Measurements from ENCODE around the gene GALNT15.

The GALNT15 gene

GRCh38 chr3:16145176-16145575 is 29.3 kb upstream of the GALNT15 start:
- TF ChIP-seq CTCF (IDR thresholded peaks at IDR 0.05) (no peak), ZFX (IDR thresholded peaks at IDR 0.05; ENCODE audit: borderline replicate concordance) (no peak)
- H3K27ac ChIP-seq: no peak overlapping the region

- no peak overlapping the region for H3K27ac ChIP-seq
- TF ChIP-seq CTCF (IDR thresholded peaks at IDR 0.05) (no peak), ZFX (IDR thresholded peaks at IDR 0.05; ENCODE audit: borderline replicate concordance) (no peak)
Measured at GRCh38 chr3:16146015-16146730, 28.3 kb upstream of the GALNT15 start.

- no peak for TF ChIP-seq ZFX (IDR thresholded peaks at IDR 0.05; ENCODE audit: borderline replicate concordance)
- no peak overlapping the region for H3K27ac ChIP-seq
Measured at GRCh38 chr3:16147220-16147994, 27.1 kb upstream of the GALNT15 start.

- no peak overlapping the region for H3K27ac ChIP-seq
Measured at GRCh38 chr3:16148213-16148612, 26.3 kb upstream of the GALNT15 start.

GRCh38 chr3:16148783-16149182 is 25.7 kb upstream of the GALNT15 start:
- TF ChIP-seq ZFX (IDR thresholded peaks at IDR 0.05; ENCODE audit: borderline replicate concordance) (no peak), CTCF (IDR thresholded peaks at IDR 0.05) (no peak)
- no peak overlapping the region for H3K27ac ChIP-seq

More at GRCh38 chr3:16148213-16148612, 26.3 kb upstream of the GALNT15 start:
- no peak for TF ChIP-seq ZFX (IDR thresholded peaks at IDR 0.05; ENCODE audit: borderline replicate concordance)
- no peak for TF ChIP-seq CTCF (IDR thresholded peaks at IDR 0.05)

GRCh38 chr3:16150285-16150684 is 24.2 kb upstream of the GALNT15 start:
- TF ChIP-seq CTCF (IDR thresholded peaks at IDR 0.05): no peak
- no peak for TF ChIP-seq ZFX (IDR thresholded peaks at IDR 0.05; ENCODE audit: borderline replicate concordance)
- no peak overlapping the region for H3K27ac ChIP-seq

GRCh38 chr3:16151109-16151508 is 23.4 kb upstream of the GALNT15 start:
- H3K27ac ChIP-seq: no peak overlapping the region
- TF ChIP-seq CTCF (IDR thresholded peaks at IDR 0.05) (no peak), ZFX (IDR thresholded peaks at IDR 0.05; ENCODE audit: borderline replicate concordance) (no peak)

Measured in 22Rv1 (cell line).